GM18517 (cell line): ENCODE data around the gene SERGEF.

ENCODE experiments used
- ATAC-seq: cut with Tn5 transposase; IDR thresholded peaks from one replicate; pipeline ENCODE4 v1.9.1; 2021; ENCODE audit warnings: mild to moderate bottlenecking, moderate library complexity; ENCODE audit not compliant: unreplicated experiment

The SERGEF gene

DNA sequence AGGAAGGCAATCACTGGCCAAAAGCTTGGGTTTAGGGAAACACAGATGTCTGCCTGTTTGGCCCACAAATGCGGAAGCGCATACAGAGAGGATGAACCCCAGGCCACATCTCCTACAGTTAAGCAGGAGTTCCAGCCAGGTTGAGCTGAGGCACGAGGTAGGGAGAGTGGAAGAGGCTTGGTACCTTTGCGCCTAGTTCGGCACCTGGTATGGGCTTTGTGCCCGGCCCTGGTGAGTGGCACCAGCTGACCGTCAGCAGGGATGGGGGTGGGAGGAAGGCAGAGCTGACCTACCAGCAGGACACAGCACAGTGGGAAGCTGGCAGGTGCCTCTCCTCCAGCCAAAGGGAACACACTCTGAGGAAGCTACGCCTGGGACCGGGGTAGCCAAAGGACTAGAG lies 220.7 kb downstream of the SERGEF start:
- ATAC-seq, result no peak

DNA sequence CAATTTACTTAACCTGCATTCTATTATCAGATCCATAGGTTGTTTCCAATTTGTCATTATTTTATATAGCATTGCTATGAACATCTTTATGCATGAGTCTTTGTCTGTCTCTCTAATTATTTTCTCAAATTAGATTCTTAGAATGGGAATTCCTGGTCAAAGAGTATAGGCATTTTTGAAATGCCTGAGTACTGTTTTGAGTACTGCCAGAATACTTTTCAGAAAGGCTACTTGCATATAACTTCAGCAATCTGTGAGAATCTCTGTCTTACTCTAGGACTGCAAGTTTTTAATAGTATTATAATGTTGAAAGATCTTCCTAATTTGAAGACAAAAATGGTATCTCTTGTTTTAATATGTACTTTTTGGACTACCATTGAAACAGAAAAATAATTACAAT lies 221.7 kb downstream of the SERGEF start:
- no peak for ATAC-seq

DNA sequence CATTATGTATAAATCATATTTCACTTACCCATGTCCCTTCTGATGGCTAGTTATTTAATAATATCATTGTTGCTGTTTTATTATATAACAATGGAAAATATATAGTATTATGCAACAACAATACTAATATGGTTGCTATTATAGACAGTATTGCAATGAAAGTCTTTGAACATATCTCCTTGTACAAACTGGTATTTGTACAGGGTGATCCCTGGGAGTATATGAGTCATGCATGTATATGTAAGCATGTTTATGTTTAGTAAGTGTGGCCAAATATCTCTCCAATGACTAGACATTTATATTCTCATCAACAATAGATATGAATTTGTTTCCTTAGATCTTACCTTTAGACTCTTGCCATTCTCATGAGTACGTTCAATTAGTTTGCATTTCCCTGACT lies 222.4 kb downstream of the SERGEF start:
- no peak for ATAC-seq

DNA sequence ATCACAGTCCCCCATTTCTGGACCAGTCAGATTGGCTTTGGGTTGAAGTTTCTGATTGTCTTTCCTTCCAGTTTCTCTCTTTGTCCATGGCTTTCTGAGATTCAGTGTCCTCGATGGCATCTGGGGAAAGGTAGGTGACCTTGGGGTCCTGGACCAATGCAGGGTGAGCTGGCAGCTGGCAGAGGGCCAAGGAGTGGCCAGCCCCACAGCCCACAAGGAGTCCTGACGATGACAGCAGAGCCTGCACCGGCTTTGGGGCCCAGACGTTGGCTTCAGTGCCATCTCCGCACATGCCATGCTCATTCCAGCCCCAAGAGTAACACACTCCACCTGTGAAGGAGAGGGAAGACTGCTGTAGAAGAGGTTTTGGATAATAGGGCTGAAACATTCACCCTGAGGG lies 224.8 kb downstream of the SERGEF start:
- ATAC-seq, result no peak

DNA sequence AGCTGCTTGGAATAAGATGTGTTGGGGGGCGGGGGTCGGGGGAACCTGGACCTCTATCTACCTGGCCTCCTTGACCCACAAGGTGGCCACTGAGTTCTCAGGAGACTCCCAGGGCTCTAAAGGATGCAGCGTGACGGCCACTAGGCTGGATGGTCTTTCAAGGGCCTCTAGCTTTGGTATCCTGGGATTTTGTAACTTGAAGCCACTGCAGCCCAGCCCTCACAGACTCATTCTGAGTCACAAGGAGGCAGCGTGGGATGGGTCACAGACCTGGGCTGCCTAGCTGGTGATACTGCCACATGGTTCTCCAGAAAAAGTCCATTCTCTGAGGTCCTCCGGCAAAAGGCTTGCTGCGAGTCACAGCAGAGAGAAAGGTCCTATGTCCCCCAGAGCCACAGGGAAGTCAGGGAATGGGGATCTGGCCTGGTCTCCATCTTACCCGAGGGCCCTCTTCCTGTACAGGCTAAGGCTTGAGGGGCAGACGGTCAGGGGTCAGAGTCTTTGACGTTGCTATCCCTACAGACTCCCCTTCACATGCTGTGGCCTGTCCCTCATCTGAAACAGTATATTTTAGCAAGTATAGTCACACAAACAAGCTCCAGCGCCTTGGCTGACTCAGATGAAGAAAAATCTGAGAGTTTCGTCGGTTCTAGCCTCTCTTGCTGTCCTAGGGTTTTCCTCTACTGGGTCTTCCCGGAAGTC lies 225.9 kb downstream of the SERGEF start:
- ATAC-seq, result no peak

DNA sequence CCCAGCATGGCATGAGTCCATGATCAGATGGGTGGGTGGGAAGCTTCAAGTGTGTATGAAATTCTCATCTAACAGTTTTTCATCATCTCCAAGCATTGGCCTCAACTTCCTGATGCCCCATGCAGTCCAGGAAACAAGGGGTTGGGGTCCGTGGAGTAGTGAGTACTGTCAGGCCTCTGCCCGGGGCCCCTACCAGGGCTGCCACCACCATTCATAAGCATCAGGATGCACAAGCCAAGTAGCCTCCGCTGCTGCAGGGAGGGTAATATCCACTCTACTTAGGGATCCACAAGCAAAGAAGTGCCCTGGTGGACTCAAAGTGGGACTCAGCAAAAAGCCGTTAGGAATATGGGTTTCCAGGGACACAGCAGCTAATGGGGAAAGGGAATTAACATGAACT lies 229.0 kb downstream of the SERGEF start:
- no peak for ATAC-seq

DNA sequence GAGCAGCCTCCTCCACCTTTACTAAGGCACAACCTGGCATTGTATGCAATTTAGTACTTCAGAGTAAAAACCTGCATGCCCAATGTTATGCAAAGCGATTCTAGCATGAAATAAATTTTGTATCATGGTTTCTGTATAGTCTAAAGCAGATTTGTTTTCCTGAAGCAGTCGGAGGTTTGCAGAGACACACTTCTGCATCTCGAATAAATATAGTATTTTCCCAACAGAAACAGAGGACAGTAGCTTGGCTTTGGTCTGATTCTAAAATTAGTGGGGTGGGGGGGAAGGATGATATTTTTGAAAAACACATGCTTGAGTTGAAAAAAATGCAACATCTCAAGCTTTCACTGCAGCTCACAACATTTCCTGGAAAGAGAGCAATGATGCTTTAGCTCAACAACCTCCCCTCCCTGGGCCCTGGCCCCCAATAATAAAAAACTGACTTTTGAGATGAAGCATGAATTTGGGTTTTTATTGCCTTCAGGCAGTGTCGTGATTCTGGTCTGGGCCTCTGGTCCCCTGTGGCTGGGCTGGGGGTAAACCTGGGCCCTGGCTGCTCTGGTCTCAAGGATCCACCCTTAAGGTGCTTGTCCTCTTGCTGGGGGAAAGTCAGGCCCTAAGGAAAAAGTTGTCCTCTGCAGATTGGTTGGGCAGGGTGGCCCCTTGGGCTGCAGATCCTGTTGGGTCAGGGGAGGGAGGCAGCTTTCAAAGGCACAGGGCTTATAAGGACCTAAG lies 230.1 kb downstream of the SERGEF start:
- no peak for ATAC-seq

DNA sequence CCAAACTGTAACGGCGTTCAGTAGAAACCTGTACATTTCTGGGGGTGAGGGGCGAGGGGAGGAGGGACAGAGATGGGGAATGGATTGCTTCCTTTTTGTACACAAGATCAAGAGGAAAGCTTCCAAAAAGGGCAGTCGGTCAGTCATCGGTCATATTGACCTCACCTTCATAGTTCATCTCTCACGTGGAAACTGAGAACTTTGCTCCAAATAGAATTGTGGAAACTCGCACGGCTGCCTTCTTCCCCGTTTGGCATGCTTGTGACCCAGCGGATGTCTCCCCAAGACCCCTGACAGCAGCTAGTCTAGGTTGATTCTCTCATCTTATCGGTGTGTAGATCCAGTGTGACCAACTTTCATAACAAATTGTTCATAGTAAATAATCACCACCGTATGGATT lies 230.7 kb downstream of the SERGEF start:
- no peak for ATAC-seq

DNA sequence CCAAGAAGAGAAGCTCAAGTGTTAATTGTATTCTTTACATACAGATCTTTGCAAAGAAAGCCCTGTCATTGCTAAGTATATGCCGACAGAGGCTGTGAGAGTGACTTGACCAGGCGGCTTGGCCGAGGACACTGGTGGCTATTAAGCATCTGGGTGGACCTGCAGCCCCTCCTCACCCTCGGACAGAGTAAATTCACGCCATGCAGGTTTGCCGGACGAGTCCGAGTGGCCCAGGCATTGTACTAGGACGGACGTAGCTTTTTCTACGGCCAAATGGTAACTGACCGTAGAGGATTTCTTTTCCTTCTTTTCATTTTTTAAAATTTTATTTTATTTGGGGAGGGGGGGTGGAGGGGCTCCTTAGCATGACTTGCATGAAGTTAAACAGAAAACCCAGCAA lies 231.2 kb downstream of the SERGEF start:
- ATAC-seq, result no peak

DNA sequence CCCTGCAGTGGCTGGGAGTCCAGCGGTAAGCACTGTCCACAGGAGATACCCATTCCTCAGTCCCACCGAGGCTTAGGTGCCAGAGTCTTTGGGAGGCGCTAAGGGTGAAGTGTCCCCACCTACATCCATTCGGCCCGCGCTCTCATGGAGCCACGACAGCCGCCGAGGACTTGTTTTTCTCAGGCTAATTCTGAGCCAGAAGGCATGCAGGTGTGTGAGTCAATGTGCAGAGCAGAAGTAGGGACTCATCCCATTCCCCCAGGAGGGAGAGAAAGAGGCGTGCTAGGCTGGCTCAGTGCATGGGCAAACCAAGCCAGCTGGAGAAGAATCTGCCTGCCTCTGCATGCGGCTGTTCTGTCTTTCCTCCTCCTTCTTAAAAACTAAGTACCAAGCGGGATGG lies 231.6 kb downstream of the SERGEF start:
- ATAC-seq, result no peak

DNA sequence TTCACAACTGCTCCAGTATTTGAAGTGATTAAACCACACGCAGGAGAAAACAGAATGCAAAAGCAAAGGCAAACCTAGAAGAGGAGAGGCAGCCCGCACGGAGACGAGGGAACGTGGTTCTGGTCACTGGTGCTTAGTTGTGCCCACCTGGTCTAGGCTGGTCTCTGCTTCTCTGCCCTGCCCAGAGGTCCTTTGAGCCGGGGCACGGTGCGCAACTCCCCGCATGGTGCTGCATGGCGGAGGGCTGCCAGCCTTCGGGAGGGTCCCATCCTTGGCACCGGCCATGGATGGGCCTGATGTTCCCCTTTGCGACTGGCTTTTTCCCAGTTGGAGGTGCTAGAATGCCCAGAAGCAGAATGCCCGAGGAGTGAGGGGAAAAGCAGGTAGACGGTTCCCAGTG lies 232.2 kb downstream of the SERGEF start:
- ATAC-seq, result no peak

DNA sequence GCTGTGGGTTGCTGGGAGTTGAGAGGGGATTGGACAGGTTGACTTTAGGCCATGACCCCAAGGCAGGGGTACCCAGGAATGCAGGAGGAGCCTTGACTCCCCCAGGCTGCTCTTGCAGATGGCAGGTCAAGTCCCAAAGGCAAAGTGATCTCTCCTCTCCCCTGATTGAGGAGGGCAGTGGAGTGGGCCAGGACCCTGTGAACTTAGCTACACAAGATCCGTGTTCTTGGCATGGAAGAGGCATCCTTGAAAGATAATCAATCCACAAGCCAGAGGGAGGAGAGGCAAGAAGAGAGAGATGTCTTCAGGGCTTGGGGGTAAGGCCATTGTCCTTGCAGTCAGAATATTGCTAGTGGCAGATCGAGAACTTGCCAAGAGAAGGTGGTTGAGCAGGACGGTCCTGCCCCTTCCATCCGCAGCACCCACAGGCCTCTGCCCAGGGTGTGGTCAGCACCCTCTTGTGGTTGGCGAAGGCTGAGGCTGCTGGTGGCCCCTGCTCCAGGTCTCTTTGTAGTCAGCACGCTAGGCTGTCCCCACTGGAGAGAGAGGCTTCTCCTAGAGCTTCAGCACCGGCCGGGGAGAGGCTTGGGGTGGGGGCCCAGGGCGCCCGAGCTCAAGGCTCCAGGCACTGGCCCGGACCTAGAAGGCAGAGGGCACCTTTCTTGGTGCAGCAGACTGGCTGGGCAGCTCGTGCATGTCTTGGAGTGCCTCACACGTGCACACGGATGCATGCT lies 232.8 kb downstream of the SERGEF start:
- ATAC-seq, result no peak

DNA sequence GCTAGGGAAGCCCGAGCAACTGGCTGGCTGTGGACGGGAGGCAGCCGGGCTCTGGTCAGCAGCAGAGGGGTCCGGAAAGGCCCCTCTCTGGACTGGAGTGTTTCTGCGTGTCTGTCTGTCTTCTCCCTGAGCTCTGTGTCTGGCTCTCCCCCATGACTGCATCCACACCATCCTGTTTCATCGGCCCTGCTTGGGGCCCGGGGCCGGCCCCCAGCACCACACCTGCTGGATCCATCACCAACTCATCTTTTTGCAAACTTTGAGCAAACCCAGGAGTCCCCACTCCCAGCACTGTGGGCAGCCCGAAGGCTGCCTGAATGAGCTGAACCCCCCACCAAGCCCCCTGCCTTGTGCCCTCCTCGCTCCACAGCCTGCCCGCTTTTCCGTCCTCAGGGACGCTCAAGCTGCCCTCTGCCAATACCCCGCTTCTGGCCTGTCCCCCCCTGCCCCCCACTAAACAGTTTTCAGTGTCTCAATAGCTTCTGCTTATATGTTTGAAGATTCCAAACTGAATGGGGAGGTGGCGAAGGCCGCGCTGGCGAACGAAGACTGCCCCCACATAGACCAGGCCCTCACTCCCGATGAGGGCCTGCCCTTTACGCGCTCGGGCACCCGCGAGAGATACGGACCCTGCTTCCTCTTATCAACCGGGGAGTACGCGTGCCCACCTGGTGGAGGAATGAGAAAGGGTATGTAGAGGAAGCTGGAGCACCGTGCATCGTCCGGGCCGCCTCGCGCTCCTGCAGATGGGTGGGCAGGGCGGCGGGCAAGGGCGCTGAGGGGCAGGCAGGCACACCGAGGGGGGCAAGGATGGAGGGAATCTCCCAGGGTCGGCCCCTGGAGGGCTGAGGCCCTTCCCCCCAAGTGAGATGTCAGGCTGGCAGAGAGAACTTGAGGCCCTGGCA lies 233.6 kb downstream of the SERGEF start:
- no peak for ATAC-seq

DNA sequence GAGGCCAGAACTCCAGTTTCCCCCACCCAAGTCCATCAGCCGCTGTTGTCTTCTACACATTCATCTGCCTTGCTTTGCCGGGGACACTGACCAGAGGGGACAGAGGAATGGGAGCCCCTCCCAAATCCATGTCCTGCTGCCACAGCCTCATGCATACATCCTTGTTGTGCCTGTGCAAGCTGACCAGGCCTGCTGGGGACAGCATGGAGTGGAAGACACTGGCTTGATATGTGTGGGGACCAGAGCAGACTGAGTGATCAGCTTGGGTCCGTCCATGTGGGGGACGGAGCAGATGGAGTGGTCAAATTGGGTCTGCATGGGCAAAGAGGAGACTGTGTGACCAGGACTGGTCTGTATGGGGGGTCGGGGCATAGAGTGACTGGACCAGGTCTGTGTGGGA lies 234.5 kb downstream of the SERGEF start:
- ATAC-seq, result no peak

DNA sequence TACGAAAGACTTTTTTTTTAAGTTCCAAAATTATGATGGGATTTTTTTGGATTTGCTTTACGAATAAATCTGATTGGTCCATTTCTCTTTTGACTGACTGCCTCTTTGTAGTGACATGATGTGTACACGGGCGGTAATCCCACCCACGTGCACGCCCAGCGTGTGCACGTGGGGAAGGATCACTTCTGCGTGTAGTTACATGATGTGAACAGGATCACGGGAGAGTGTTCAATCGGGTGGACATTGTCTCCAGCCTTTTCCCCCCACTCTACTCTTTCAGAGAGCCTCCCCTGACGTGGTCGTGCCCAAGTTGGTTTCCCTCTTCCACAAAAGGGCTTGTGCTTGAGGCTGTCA lies 235.1 kb downstream of the SERGEF start:
- ATAC-seq, result no peak

DNA sequence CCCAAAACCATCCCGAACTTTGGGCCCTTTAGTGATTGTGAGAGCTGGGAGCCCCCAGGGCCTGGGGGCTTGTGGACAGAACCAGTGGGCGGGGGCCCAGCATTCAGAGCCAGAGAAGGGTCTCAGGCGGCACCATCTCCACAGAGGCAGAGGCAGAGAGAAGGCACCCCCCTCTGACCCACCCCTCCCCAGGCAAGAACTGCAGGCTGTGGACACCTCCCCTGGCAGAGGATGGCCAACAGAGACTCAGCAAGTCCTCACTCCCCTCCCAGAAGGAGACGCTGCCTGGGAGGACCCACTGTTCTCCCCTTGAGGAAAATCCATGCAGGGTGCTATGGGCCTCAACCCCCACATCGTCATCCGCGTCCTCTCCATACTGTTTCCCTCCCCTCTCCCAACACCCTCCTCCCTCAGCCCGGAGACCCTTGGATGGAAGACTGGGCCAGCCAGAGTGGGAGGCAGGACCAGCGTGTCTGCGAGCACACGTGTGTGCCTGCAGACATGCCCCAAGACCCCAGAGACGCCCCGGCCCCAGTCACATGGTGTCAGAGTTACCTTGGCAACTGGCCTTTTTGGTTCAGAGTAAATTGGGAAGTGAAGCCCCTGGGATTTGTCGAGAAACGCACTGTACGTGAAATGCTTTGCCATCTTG lies 235.6 kb downstream of the SERGEF start:
- ATAC-seq, result no peak

DNA sequence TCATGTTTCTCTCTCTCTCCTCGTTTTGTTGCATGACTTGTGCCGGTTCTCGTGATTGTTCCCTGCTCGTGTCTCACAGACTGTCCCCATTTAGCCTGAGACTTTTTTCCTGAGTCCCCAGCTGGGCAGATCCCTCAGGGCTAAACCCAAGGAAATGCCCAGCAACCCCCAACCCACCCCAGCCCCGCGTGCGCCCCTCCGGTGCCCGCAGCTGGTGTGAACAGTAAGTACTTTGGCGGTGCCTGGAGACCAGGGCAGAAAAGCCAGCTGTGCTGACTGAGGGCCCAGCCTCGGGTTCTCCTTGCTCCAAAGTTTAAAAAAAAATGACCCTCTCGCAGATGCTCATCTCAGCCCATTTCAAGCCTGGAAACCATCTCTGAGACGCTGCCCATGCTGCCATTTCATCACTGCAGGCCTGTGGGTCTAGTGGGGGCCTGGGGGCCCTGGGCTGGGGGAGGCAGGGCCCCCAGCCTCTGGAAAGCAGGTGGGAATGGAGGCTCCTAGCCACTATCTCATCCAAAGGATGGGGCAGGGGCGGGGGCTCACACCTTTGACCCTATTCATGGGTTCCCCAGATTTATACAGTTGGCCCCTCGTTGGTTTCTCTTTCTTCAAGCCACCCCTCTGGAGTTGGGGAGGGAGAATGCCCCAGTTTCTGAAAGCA lies 236.5 kb downstream of the SERGEF start:
- ATAC-seq, result no peak

DNA sequence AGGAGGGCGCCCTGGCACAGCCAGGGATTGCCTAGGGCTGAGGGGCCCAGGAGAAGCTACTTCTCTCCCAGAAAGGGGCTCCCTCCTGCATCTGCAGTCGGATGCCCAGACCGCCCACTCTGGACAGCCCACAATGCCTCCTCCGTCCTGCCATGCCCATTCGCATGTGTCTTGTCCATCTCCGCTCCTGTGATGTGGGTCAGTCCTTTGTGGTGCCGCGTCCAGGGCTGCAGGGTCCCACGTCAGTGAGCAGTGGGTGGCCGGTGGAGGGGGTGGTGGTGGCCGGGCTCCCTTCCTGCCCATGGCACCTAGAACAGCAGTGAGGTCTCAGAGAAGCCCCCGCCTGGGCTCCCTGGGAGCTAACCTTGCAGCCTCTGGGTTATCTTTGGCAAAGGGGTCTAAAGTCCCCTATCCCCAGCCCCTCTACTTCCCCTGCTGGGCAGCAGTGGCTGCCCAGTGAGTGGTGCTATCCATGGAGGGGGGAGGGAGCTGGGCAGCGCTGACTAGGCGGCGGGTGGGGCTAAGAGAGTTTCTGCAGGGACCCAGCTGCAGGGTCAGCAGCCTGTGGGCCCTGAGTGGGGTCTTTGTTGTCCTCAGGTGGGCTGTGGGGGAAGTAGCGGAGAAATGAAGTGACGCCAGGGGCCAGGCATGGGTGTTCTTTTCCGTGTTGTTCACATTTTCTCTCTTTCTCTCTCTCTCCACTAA lies 237.2 kb downstream of the SERGEF start:
- no peak for ATAC-seq

DNA sequence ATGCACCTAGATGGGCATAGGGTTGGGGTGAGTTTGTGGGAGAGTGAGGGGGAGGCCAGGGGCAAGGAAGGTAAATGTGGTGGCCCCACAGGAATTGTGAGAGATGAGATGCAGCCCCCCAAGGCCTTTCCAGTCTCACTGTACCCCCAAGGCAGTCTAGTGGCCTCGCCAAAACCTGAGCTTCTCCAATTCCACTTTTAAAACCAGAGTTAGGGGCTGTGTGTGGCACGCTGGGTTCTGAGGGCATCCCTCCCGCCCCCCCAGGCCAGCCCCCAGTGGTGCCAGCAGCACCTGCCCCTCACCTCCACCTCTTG lies 237.9 kb downstream of the SERGEF start:
- ATAC-seq, result no peak
